Type B pancreatic cell (in vitro differentiated cells): ENCODE data around the gene DOCK3. TPM values are rescaled to one million over a fixed set of nuclear protein-coding genes. Genes with fewer than 3 reads are reported as not detected.
"Not testable (repeated sequence)": the region's sequence is repeated elsewhere in the genome, so short reads cannot be mapped to it uniquely, and the experiment has no call there.

ENCODE experiments used
- DNase-seq: peaks from one replicate; pipeline ENCODE4 v3.0.0; 2021; ENCODE audit warnings: mixed read lengths; ENCODE audit not compliant: unreplicated experiment; ENCODE audit errors: extremely low spot score
- H3K27ac Mint-ChIP-seq: 2 replicates; pipeline ENCODE4 v1.8.0; 2021; ENCODE audit warnings: mild to moderate bottlenecking, mixed read lengths
- H3K27me3 Mint-ChIP-seq: 2 replicates; pipeline ENCODE4 v1.8.0; 2021; ENCODE audit warnings: mixed read lengths
- H3K36me3 Mint-ChIP-seq: 2 replicates; pipeline ENCODE4 v1.8.0; 2021; ENCODE audit warnings: mixed read lengths
- H3K4me1 Mint-ChIP-seq: one replicate; pipeline ENCODE4 v1.8.0; 2021; ENCODE audit warnings: mixed read lengths; ENCODE audit not compliant: unreplicated experiment
- H3K4me3 Mint-ChIP-seq: 2 replicates; pipeline ENCODE4 v1.8.0; 2021; ENCODE audit warnings: mild to moderate bottlenecking, mixed read lengths
- H3K9me3 Mint-ChIP-seq: 2 replicates; pipeline ENCODE4 v1.8.0; 2021; ENCODE audit warnings: mixed read lengths
- total RNA-seq: library from RNA; stranded (reverse); gene quantifications from 2 replicates; pipeline ENCODE4 v1.2.1, GENCODE V29; 2021; ENCODE audit warnings: low replicate concordance
- TF ChIP-seq, protein P1 (sequence below): fragments of 200-600 bp; sonication (generic); conservative IDR thresholded peaks from 2 replicates; pipeline ENCODE4 v1.5.0; 2021; ENCODE audit warnings: antibody characterized with exemption, mild to moderate bottlenecking

DOCK3 gene
- total RNA-seq, 1 donor from 2014 or later: 5.9 TPM

DNA sequence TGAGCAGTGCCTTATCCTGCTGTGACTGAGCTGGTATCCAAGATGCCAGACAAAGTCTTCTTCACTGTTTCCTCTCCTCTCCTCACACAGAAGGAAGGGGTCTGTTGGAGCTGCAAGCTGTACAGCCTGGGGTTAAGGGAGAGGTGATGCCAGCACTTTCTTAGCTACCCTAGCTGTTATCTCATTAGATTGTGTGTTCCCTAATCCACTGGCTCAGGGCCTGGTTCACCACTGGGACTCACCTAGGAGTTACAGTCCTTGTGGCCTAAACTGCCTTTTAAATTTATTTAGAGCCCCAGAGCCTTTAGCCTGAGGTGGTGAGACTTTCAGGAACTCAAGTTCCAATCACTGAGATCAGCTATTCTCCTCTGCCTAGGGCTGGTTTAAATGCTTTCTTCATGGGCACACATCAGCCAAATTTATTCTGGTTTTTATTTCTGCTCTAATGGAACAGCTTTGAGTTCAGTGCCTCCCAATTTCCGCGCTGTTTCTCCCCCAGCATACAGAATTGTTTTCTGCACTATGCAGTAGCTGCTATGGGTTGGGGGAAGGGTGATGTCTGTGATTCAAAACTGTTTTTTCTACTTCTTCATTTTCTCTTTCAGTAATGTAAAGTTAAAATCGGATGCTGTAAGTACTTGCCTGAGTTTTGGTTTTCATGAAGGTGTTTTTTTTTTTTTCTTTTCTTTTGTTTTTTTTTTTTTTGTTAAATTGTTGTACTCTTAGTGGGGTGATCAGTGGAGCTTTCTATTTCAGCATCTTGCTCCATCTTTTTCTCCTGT is 198.8 kb downstream of the DOCK3 start:
- no peak overlapping the region for H3K27ac Mint-ChIP-seq
- no peaks in the 10 kb centered on the region for H3K4me1 Mint-ChIP-seq
- no peak overlapping the region for H3K4me3 Mint-ChIP-seq
- H3K27me3 Mint-ChIP-seq: no peaks in the 10 kb centered on the region
- TF ChIP-seq, protein P1, sequence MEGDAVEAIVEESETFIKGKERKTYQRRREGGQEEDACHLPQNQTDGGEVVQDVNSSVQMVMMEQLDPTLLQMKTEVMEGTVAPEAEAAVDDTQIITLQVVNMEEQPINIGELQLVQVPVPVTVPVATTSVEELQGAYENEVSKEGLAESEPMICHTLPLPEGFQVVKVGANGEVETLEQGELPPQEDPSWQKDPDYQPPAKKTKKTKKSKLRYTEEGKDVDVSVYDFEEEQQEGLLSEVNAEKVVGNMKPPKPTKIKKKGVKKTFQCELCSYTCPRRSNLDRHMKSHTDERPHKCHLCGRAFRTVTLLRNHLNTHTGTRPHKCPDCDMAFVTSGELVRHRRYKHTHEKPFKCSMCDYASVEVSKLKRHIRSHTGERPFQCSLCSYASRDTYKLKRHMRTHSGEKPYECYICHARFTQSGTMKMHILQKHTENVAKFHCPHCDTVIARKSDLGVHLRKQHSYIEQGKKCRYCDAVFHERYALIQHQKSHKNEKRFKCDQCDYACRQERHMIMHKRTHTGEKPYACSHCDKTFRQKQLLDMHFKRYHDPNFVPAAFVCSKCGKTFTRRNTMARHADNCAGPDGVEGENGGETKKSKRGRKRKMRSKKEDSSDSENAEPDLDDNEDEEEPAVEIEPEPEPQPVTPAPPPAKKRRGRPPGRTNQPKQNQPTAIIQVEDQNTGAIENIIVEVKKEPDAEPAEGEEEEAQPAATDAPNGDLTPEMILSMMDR: no peak
- H3K9me3 Mint-ChIP-seq: peaks cover 6% of the 10 kb centered on the region
- H3K36me3 Mint-ChIP-seq: no peaks in the 10 kb centered on the region
- DNase-seq: no peak

DNA sequence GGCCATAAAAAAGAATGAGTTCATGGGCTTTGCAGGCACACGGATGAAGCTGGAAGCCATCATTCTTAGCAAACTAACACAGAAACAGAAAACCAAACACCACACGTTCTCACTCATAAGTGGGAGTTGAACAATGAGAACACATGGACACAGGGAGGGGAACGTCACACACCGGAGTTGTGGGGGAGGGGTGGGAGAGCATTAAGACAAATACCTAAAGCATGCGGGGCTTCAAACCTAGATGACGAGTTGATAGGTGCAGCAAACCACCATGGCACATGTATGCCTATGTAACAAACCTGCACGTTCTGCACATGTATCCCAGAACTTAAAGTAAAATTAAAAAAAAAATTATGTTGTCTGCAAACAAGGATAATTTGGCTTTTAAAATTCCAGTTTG is 200.1 kb downstream of the DOCK3 start:
- not testable (repeated sequence) for H3K4me1 Mint-ChIP-seq, H3K4me3 Mint-ChIP-seq, DNase-seq, H3K27me3 Mint-ChIP-seq, H3K9me3 Mint-ChIP-seq, H3K36me3 Mint-ChIP-seq, H3K27ac Mint-ChIP-seq

DNA sequence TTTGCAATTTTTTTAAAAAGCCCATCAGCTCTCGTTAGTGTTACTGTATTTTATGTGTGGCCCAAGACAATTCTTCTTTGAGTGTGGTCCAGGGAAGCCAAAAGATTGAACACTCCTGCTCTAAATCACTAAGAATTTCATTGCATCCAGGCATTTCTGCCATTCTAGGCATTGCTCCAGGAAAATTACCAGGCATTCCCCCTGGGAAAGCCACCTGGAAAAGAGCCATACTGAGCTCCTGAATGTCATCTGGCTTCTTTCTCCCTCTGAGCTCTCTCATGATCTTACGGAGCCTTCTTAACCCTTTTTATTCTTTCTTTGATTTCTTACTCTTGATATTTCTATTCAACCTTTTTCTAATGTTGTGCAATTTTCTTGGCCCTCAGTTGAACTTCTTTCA is 202.2 kb downstream of the DOCK3 start:
- H3K4me3 Mint-ChIP-seq: no peak overlapping the region
- H3K27me3 Mint-ChIP-seq: no peaks in the 10 kb centered on the region
- H3K36me3 Mint-ChIP-seq: no peaks in the 10 kb centered on the region
- peaks cover 2% of the 10 kb centered on the region for H3K9me3 Mint-ChIP-seq
- DNase-seq: no peak
- H3K4me1 Mint-ChIP-seq: no peaks in the 10 kb centered on the region
- TF ChIP-seq, protein P1: no peak
- no peak overlapping the region for H3K27ac Mint-ChIP-seq

DNA sequence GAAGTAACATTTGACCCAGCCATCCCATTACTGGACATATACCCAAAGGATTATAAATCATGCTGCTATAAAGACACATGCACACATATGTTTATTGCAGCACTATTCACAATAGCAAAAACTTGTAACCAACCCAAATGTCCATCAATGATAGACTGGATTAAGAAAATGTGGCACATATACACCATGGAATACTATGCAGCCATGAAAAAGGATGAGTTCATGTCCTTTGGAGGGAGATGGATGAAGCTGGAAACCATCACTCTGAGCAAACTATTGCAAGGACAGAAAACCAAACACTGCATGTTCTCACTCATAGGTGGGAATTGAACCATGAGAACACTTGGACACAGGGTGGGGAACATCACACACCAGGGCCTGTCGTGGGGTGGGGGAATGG is 208.0 kb downstream of the DOCK3 start:
- H3K4me1 Mint-ChIP-seq, DNase-seq, H3K9me3 Mint-ChIP-seq, H3K4me3 Mint-ChIP-seq, H3K36me3 Mint-ChIP-seq, H3K27ac Mint-ChIP-seq, H3K27me3 Mint-ChIP-seq: not testable (repeated sequence)

DNA sequence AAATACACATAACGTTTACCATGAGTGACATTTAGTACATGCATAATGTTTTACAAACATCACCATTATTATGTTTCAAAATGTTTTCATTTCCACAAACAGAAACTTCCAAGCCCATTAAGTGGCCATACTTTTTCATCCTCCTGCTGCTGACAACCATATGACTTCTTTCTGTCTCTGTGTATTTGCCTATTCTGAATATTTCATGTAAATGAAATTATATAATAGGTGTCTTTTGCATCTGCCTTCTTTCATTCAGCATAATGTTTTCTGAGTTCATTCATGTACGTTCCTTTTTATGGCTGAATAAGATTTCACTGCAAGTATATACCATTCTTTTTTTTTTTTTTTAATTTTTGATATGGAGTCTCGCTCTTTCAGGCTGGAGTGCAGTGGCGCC is 209.0 kb downstream of the DOCK3 start:
- Mint-ChIP-seq H3K36me3 (no peaks in the 10 kb centered on the region), H3K9me3 (no peaks in the 10 kb centered on the region), H3K27ac (no peak overlapping the region), H3K27me3 (no peaks in the 10 kb centered on the region), H3K4me1 (no peaks in the 10 kb centered on the region), H3K4me3 (no peak overlapping the region)
- TF ChIP-seq, protein P1: no peak
- no peak for DNase-seq

DNA sequence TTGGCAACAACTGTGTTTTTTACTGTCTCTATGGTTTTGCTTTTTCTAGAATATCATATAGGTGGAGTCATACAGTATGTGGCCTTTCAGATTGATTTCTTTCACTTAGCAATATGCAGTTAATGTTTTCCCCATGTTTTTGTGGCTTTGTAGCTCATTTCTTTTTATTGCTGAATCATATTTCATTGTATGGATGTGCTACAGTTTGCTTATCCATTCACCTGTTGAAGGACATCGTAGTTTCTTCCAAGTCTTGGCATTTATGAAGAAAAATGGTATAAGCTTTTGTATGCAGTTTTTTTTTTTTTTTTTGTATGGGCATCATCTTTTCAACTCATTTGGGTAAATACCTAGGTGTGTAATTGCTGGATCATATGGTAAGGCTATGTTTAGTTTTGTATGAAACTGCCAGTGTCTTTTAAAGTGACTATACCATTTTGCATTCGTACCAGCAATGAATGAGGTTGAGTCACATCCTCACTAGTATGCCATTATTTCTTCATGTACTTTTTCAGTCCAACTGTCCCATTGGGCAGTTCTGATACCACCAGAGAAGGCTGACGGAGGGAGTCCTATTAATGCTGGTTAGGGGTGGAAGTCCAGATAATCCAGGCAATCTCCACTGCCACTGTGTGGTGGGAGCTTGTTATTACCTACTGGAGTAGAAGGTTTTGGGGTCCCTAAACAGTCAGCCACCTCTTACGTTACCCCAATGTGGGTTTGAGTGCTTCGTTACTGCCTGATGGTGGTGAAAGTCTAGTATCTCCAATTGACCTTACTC is 210.5 kb downstream of the DOCK3 start:
- TF ChIP-seq, protein P1: peak; percentile 59
- Mint-ChIP-seq H3K4me1 (no peaks in the 10 kb centered on the region), H3K9me3 (no peaks in the 10 kb centered on the region), H3K36me3 (no peaks in the 10 kb centered on the region), H3K4me3 (no peak overlapping the region), H3K27me3 (no peaks in the 10 kb centered on the region), H3K27ac (no peak overlapping the region)
- no peak for DNase-seq
